ENCODE measurements around the gene MAP1LC3A.

The MAP1LC3A gene

DNA sequence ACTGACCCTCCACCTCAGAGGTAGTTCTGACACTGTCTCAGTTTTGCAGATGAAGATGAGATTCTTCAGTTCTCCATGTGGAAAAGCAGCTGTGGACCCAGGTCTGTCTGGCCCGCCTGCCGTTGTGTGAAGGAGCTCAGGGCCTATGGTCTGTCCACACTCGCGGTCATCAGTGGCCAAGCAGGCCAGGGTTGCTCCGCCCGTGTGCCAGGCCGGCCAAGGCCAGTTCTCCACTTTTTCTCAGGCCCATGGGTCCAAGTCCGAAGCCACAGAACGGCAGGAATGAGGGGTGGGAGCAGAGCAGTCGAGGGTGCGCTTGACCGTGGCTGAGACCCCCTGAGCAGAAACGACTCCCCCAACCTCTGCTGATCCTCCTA, 8.6 kb upstream of the MAP1LC3A start:
- DNase-seq, result no peak

GRCh38 chr20:34552569-34552968, 5.9 kb upstream of the MAP1LC3A start:
- no peak for DNase-seq

DNA sequence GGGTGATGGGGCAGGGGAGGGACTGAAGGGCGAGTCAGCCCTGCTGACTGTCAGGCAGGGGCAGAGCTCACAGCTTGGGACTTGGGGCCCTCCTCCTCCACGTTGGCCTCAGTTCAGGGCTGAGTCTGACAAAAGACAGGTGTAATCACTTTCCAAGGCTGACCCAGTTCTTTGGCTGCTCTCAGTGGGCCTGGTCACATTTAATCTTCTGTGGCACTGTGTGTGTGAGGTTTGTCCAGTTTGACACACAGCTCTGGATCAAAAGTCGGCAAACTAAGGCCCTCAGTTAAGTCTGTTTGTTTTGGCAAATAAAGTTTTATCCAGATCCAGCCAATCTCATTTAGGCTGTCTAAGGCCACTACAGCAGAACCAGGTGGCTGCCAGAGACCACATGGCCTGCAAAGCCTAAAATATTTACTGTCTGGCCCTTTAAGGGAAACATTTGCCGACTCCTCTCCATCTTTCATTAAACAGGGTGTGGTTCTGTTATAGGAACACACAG, 5.1 kb upstream of the MAP1LC3A start:
- DNase-seq, result no peak

DNA sequence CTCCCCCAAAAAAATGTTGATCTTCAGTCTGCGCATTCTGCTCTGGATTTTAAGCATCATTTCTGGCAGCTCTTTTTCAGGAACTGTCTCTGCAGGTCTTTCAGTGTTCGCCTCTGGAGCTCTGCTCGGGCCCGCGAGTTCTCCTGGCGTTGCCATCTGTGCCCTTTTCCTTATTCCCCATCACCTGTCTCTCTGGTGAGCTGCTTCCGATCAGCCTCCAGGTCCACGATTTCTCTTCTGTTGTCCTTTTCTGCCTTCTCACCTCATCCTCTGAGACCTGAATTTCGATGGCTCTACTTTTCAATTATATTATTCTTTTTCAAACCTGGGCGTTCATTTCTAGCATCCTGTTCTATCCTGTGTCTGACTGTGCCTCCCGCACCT, 590 bp upstream of the MAP1LC3A start:
- DNase-seq, result no peak

DNA sequence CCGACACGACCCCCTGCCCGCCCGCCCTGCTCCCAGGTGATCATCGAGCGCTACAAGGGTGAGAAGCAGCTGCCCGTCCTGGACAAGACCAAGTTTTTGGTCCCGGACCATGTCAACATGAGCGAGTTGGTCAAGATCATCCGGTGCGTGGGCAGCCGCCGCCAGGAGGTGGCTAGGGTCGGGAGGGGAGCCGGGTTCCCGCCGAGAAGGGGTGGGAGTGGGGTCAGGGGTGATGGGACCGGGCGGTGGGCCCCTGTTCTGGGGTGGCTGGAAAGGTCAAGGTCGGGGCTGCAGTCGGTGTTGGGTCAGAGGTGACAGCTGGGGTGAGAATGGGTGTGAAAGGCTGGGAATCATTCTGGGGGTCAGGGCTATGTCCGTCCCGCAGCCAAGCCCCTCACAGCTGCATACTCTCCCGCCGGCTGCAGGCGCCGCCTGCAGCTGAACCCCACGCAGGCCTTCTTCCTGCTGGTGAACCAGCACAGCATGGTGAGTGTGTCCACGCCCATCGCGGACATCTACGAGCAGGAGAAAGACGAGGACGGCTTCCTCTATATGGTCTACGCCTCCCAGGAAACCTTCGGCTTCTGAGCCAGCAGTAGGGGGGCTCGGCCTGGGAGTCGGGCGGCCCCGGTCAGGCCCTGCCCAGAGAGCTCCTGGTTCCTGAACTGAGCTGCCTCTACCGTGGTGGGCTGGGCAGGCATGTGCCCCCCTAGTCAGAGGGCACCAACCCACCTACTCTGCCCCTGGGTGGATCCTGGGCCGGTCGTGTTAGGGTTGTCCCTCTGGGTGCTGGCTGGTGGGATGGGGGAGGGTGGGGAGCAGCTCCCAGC, 1.0 kb downstream of the MAP1LC3A start:
- DNase-seq, result peak; percentile 17

GRCh38 chr20:34560141-34560523, 1.6 kb downstream of the MAP1LC3A start:
- no peak for DNase-seq

DNA sequence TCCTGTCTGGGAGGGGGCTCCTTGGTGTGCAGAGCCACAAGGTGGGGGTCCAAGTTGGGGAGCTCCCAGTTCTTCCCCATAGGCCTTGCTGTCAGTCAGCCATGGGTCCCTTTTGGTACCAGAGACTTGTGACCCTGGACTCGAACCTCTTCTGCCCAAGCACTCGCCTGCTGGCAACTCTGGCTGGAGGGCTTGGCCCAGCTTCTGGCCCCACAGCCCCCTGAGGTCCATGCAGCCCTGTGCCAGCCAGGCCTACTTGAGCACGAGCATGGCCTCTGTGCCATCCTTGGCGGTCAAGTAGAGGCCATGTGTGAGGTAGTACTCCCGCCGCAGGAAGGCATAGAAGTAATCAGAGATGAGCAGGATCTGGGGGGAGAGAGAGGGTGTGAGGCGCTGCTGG, 2.1 kb downstream of the MAP1LC3A start:
- no peak for DNase-seq

DNA sequence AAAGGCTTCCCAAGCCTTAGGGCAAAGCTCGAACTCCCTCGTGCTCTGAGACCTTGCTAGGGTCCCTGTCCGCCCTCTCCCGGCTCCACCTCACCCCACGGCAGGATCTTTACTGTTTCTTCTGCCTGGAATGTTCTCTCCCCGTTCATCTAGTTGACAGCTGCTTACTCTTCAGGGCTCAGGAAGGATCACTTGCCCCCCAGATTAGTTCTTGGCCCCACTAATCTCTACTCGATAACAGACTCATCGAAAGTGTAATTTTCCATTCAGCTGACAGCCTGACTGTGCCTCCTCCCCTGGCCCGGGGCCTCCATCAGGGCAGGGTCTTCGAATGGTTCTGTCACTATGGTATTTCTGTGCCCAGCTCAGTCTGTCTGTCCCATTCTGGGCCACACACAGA, 3.1 kb downstream of the MAP1LC3A start:
- DNase-seq, result no peak

DNA sequence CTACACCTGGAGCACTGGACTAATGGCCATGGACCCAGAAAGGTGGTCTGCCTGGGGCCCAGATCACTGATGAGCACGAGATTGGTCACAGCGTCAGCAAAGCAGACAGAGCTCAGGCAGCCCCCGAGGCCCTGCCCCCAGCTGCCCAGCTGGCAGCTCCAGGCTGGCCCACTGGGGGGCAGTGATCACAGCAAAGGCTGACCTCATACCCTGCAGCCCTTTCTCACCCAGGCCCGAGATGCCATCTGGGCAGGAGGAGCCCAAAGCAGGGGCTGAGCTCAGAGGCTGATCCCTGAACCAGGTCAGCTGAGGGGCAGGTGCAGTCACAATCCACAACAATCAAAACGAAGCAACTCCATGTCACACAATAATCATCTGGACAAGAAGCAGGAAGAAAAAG, 4.1 kb downstream of the MAP1LC3A start:
- DNase-seq, result peak; percentile 18

- no peak for DNase-seq
Measured at GRCh38 chr20:34564833-34565232, 6.3 kb downstream of the MAP1LC3A start.

DNA sequence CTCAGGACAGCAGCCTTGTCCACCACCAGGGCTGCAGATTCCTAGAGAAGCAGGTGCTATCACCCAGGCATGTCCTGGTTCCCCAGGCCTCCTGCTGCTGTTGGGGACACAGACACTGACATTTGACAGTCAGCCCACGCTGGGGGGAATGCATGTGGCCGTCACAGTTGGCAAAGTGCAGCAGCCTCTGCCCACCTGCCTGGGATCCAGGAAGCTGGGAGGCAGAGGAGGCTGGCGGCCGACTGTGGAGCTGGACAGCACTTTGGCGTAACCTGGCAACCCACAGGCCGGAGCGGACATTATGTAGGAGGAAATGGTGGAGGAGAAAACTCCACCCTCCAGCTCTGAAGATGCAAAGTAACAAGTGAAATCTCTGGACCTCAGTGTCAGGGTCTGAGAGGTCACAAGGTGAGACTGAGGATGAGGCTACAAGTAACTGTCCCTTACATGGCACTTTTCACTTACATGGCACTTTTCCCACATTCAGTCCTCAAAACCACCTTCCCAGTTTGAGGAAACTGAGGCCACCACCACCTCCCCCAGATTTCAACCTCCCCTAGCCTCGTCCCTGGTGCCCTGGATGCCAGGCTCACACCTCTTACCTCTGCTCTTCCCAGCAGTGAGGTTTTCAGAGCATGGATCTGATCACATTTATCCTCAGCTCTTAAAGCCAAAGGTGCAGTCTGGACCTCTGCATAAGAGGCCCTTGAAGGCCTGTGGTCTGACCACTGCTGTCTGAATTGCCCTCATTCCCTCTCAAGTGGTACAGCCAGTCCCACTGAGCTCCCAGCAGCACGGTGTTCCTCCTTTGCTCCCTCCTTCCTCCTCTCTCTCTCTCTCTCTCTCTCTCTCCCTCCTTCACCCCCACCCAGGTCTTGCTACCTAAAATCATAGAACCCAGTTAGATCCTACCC, 8.7 kb downstream of the MAP1LC3A start:
- DNase-seq, result no peak

DNA sequence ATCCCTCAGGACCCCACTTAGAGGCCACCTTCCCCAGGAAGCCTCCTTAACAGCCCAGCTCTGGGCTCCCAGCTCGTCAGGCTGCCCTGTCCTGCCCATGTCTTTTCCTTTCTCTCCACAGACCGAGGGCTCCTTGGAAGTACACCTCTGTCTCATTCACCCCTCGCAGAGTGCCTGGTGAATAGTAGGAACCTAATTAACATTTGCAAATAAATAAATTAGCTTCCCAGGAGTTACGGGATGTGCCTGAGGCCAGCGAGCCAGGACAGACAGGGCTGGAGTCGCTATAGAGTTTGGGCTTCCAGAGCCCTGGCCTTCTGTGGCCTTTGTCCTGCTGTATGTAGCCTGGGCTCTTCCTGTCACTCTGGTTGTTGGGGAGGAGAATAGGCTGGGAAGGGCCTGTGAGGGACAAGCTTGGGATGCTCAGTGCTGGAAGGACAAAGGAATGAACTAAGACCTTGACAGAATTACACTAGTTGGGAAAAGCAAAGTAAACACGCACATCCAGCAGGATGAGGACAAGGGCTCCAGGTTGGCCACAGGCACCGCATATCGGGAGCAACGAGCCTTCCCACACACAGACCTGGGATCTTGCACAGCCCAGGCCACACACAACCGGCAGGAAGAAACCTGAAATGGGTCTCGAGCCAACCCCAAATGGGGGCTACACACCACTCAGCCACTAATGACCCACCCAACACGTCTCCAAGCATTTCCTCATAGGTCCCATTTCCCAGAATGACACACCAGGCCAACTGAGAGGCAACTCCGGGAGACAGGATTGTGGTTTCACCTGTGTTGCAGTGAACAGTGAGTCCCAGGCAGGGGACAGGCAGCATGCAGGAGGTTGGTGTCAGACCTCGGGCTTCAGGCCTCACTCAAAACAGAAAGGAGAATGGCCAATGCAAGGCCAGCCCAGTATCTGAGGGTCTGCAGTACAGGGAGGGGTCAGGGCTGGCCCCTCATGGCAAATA, 9.7 kb downstream of the MAP1LC3A start:
- DNase-seq, result no peak

- DNase-seq, result no peak
Measured at GRCh38 chr20:34569598-34569997, 11.1 kb downstream of the MAP1LC3A start.

- DNase-seq, result peak; percentile 13
Measured at GRCh38 chr20:34570859-34571306, 12.4 kb downstream of the MAP1LC3A start.

- DNase-seq, result no peak
Measured at GRCh38 chr20:34571753-34572152, 13.2 kb downstream of the MAP1LC3A start.

DNA sequence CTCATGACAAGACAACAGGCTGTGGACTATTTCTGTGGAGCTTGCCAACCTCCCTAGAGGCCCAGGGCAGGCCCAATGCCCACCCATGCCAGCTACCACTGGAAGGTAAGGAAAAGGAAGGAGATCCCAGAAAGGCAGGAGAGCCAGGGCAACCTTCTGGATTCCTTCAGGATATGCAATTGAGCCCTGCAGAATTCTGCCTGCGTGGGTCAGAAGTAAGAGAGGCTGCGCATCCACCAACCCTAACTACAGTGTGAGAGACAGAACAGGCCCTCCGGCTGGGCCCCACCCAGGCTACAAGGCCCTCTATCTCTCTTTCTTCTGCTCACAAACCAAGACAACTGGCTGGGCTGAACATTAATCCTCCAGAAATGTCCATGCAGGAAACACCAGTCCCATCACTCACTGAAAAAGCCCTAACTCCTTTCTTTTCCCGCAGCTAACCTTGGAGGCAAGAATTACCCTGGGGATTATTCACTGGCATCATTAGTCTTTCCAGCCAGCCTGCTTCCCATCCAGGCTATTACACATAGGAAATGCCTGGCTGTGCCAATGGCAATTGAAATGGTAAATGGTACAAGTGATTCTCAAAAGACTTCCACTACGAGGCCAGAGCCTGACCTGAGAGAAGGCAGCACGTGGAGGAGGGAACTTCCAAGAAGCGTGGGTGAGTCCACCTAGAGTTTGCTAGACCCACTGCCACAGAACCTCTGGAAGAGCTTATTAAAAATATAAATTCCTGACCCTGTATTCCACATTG, 15.2 kb downstream of the MAP1LC3A start:
- DNase-seq, result no peak

DNA sequence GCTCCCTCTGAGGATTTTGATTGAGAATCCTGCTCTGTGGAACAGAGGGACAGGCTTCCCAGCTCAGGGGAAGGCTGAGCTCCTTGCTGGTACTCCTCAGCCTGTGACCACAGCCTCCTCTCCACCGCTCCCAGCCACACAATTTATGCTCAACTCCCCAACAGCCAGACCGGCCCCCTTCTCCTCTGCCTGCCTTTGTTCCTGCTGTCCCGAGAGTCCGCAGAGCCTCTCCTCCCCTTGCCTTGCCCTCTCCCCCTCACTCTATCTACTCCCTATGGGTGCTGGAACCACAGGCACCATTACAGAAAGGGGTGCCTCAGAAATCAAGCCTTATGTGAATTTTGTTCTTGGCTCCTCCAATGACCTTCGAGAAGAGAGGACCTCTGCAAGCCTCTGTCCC, 15.9 kb downstream of the MAP1LC3A start:
- DNase-seq, result no peak

- DNase-seq, result no peak
Measured at GRCh38 chr20:34574861-34575260, 16.3 kb downstream of the MAP1LC3A start.

GRCh38 chr20:34575271-34575670, 16.8 kb downstream of the MAP1LC3A start:
- no peak for DNase-seq

GRCh38 chr20:34575756-34576155, 17.2 kb downstream of the MAP1LC3A start:
- no peak for DNase-seq

DNA sequence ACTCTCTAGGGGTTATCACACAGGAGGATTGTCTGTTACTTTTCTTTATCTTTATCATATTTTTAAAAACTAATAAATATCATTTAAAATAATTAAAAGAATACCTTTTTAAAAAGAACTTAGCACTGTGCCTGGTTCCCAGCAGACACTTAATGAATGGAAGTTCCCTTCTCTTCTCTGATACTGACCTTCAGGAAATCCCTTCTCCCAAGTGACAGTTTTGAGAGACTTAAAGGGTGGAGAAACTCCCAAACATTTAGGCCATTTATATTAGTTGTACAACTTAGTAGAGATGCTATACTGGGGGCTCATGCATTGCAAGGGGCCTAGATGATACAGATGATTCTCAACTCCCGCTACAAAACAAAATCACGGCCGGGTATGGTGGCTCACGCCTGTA, 18.5 kb downstream of the MAP1LC3A start:
- DNase-seq, result no peak

DNA sequence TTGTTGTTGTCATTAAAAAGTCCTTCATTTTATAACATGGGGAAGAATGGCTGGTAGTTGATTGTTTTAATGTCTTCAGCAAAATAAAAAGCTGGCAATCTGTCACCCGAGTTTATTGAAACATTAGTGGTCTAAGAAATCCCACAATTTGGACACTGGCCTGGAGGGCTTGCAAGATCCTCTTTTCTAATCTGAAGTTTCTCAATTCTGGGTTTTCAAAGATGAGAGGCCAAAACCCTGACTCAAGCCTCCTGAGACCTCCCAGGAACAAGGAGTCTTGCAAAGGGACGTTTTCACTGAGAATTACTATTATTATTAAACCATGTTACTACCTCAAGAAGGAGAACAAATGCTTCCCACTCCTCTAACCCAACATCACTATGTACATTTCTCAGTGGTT, 19.5 kb downstream of the MAP1LC3A start:
- DNase-seq, result no peak
